Measurements from ENCODE around the gene TOM1L2. TPM values are rescaled to one million over a fixed set of nuclear protein-coding genes. Genes with fewer than 3 reads are reported as not detected.
A peak's percentile ranks its signal among the peaks of the same experiment; 100 is the strongest.

Gene TOM1L2
- total RNA-seq, 1 experiment from 2014 or later, result 3.1 TPM

- DNase-seq, result no peak
- Histone ChIP-seq H3K27me3 (ENCODE audit: control insufficient read depth, insufficient read depth, low read length) (no peaks in the 10 kb centered on the region), H3K36me3 (replicated peaks; ENCODE audit: control insufficient read depth, insufficient read depth, low read length) (no peaks in the 10 kb centered on the region), H3K4me3 (ENCODE audit: insufficient read depth, low read depth, low read length) (no peak overlapping the region)
Measured at GRCh38 chr17:17849147-17849820, 122.9 kb downstream of the TOM1L2 start.

GRCh38 chr17:17848311-17849082 is 123.7 kb downstream of the TOM1L2 start:
- H3K27me3 ChIP-seq (ENCODE audit: control insufficient read depth, insufficient read depth, low read length), result no peaks in the 10 kb centered on the region
- no peaks in the 10 kb centered on the region for H3K36me3 ChIP-seq (replicated peaks; ENCODE audit: control insufficient read depth, insufficient read depth, low read length)
- H3K4me3 ChIP-seq (ENCODE audit: insufficient read depth, low read depth, low read length), result no peak overlapping the region
- no peak for DNase-seq

- Histone ChIP-seq H3K27me3 (ENCODE audit: control insufficient read depth, insufficient read depth, low read length) (no peaks in the 10 kb centered on the region), H3K36me3 (replicated peaks; ENCODE audit: control insufficient read depth, insufficient read depth, low read length) (no peaks in the 10 kb centered on the region), H3K4me3 (ENCODE audit: insufficient read depth, low read depth, low read length) (no peak overlapping the region)
- DNase-seq, result peak; percentile 54
Measured at GRCh38 chr17:17847726-17848125, 124.5 kb downstream of the TOM1L2 start.

GRCh38 chr17:17847118-17847689 is 125.0 kb downstream of the TOM1L2 start:
- no peak overlapping the region for H3K4me3 ChIP-seq (ENCODE audit: insufficient read depth, low read depth, low read length)
- DNase-seq, result no peak
- no peaks in the 10 kb centered on the region for H3K27me3 ChIP-seq (ENCODE audit: control insufficient read depth, insufficient read depth, low read length)
- no peaks in the 10 kb centered on the region for H3K36me3 ChIP-seq (replicated peaks; ENCODE audit: control insufficient read depth, insufficient read depth, low read length)

GRCh38 chr17:17846645-17847044 is 125.6 kb downstream of the TOM1L2 start:
- H3K4me3 ChIP-seq (ENCODE audit: insufficient read depth, low read depth, low read length), result no peak overlapping the region
- DNase-seq, result no peak
- no peaks in the 10 kb centered on the region for H3K27me3 ChIP-seq (ENCODE audit: control insufficient read depth, insufficient read depth, low read length)
- no peaks in the 10 kb centered on the region for H3K36me3 ChIP-seq (replicated peaks; ENCODE audit: control insufficient read depth, insufficient read depth, low read length)

- H3K27me3 ChIP-seq (ENCODE audit: control insufficient read depth, insufficient read depth, low read length), result no peaks in the 10 kb centered on the region
- DNase-seq, result peak; percentile 55
- no peak overlapping the region for H3K4me3 ChIP-seq (ENCODE audit: insufficient read depth, low read depth, low read length)
- no peaks in the 10 kb centered on the region for H3K36me3 ChIP-seq (replicated peaks; ENCODE audit: control insufficient read depth, insufficient read depth, low read length)
Measured at GRCh38 chr17:17846003-17846402, 126.2 kb downstream of the TOM1L2 start.

- no peaks in the 10 kb centered on the region for H3K27me3 ChIP-seq (ENCODE audit: control insufficient read depth, insufficient read depth, low read length)
- no peak for DNase-seq
- no peaks in the 10 kb centered on the region for H3K36me3 ChIP-seq (replicated peaks; ENCODE audit: control insufficient read depth, insufficient read depth, low read length)
Measured at GRCh38 chr17:17845046-17845775, 127.0 kb downstream of the TOM1L2 start.

GRCh38 chr17:17844500-17844899 is 127.7 kb downstream of the TOM1L2 start:
- DNase-seq, result no peak
- no peak overlapping the region for H3K4me3 ChIP-seq (ENCODE audit: insufficient read depth, low read depth, low read length)
- no peaks in the 10 kb centered on the region for H3K36me3 ChIP-seq (replicated peaks; ENCODE audit: control insufficient read depth, insufficient read depth, low read length)
- H3K27me3 ChIP-seq (ENCODE audit: control insufficient read depth, insufficient read depth, low read length), result no peaks in the 10 kb centered on the region

More at GRCh38 chr17:17845046-17845775, 127.0 kb downstream of the TOM1L2 start:
- H3K4me3 ChIP-seq (ENCODE audit: insufficient read depth, low read depth, low read length), result no peak overlapping the region

GRCh38 chr17:17844079-17844478 is 128.1 kb downstream of the TOM1L2 start:
- H3K36me3 ChIP-seq (replicated peaks; ENCODE audit: control insufficient read depth, insufficient read depth, low read length), result no peaks in the 10 kb centered on the region
- H3K27me3 ChIP-seq (ENCODE audit: control insufficient read depth, insufficient read depth, low read length), result no peaks in the 10 kb centered on the region
- H3K4me3 ChIP-seq (ENCODE audit: insufficient read depth, low read depth, low read length), result no peak overlapping the region
- DNase-seq, result no peak

- H3K4me3 ChIP-seq (ENCODE audit: insufficient read depth, low read depth, low read length), result no peak overlapping the region
- H3K27me3 ChIP-seq (ENCODE audit: control insufficient read depth, insufficient read depth, low read length), result no peaks in the 10 kb centered on the region
- no peak for DNase-seq
- H3K36me3 ChIP-seq (replicated peaks; ENCODE audit: control insufficient read depth, insufficient read depth, low read length), result no peaks in the 10 kb centered on the region
Measured at GRCh38 chr17:17843096-17843495, 129.1 kb downstream of the TOM1L2 start.

- Histone ChIP-seq H3K4me3 (ENCODE audit: insufficient read depth, low read depth, low read length) (no peak overlapping the region), H3K36me3 (replicated peaks; ENCODE audit: control insufficient read depth, insufficient read depth, low read length) (no peaks in the 10 kb centered on the region), H3K27me3 (ENCODE audit: control insufficient read depth, insufficient read depth, low read length) (no peaks in the 10 kb centered on the region)
- DNase-seq, result no peak
Measured at GRCh38 chr17:17842111-17842876, 129.9 kb downstream of the TOM1L2 start.

GRCh38 chr17:17841601-17842025 is 130.6 kb downstream of the TOM1L2 start:
- no peaks in the 10 kb centered on the region for H3K27me3 ChIP-seq (ENCODE audit: control insufficient read depth, insufficient read depth, low read length)
- H3K36me3 ChIP-seq (replicated peaks; ENCODE audit: control insufficient read depth, insufficient read depth, low read length), result no peaks in the 10 kb centered on the region
- no peak for DNase-seq
- no peak overlapping the region for H3K4me3 ChIP-seq (ENCODE audit: insufficient read depth, low read depth, low read length)

- H3K36me3 ChIP-seq (replicated peaks; ENCODE audit: control insufficient read depth, insufficient read depth, low read length), result no peaks in the 10 kb centered on the region
- peak overlapping the region; percentile 47; the same call in 1 of the 2 replicates for H3K4me3 ChIP-seq (ENCODE audit: insufficient read depth, low read depth, low read length)
- peak; percentile 82 for DNase-seq
- no peaks in the 10 kb centered on the region for H3K27me3 ChIP-seq (ENCODE audit: control insufficient read depth, insufficient read depth, low read length)
Measured at GRCh38 chr17:17840751-17841591, 131.2 kb downstream of the TOM1L2 start.

Data from H7 (cell line).